HepG2 (cell line): Measurements from ENCODE around the gene ZIC2. TPM values are rescaled to one million over a fixed set of nuclear protein-coding genes. Genes with fewer than 3 reads are reported as not detected.
"Not testable (repeated sequence)": the region's sequence is repeated elsewhere in the genome, so short reads cannot be mapped to it uniquely, and the experiment has no call there.

Source experiments
- ATAC-seq: fragments of 200-7000 bp; cut with Tn5 transposase; 3 replicates; pipeline ENCODE4 v1.9.1; 2020; ENCODE audit warnings: mild to moderate bottlenecking, moderate library complexity
- BruUV-seq: library from RNA; stranded (reverse); fragments of 400-500 nt; replicated peaks from 2 replicates; lab custom pipeline; 2021; lab: Mats Ljungman, UMichigan
- CTCF ChIA-PET: fragments of 300-600 bp; formaldehyde crosslinking; extraction: SDS; loops from one replicate; lab custom pipeline; 2021; ENCODE audit warnings: low total read pairs, inconsistent platforms, low intra/inter-chr PET ratio; lab: Yijun Ruan, JAX
- POLR2A ChIA-PET: fragments of 350-600 bp; sonication (Branson Sonifier 250); formaldehyde crosslinking; loops from one replicate; lab custom pipeline; 2020; ENCODE audit warnings: antibody characterized with exemption, inconsistent platforms; lab: Yijun Ruan, JAX
- DNase-seq: peaks from one replicate; pipeline ENCODE4 v3.0.0-alpha.2; 2015; ENCODE audit warnings: low spot score
- FAIRE-seq: peaks from 3 replicates; lab custom pipeline; 2011; peaks lifted over from hg19 to GRCh38; lab: Jason Lieb, UNC
- H2AFZ ChIP-seq: one replicate; pipeline ENCODE4 v1.6.1; 2011; ENCODE audit warnings: low read length, inconsistent platforms
- H3K27ac ChIP-seq: fragments of 300-600 bp; 3 replicates; pipeline ENCODE4 v1.8.0; 2011; ENCODE audit warnings: mixed run types, mild to moderate bottlenecking, mixed read lengths, low read length, inconsistent platforms; ENCODE audit not compliant: insufficient read depth; ENCODE audit errors: extremely low read length
- H3K27me3 ChIP-seq, 2 experiments: fragments of 200-600 bp in 1 of 2; 2 replicates in 1 of 2; 3 replicates in 1 of 2; pipeline versions ENCODE4 v1.6.0 to v1.8.0; 2011; ENCODE audit warnings: low read length in 2 of 2, mild to moderate bottlenecking in 2 of 2, moderate library complexity in 2 of 2, inconsistent platforms in 1 of 2; ENCODE audit not compliant: insufficient read depth in 2 of 2, control insufficient read depth in 1 of 2
- H3K36me3 ChIP-seq, 2 experiments: fragments of 200-600 bp in 1 of 2; replicated peaks in 1 of 2; 2 replicates in 1 of 2; 3 replicates in 1 of 2; pipeline versions ENCODE4 v1.5.1 to v1.8.0; 2011; ENCODE audit warnings: low read length in 2 of 2, inconsistent platforms in 1 of 2; ENCODE audit not compliant: insufficient read depth in 2 of 2, control insufficient read depth in 1 of 2
- H3K4me1 ChIP-seq: 2 replicates; pipeline ENCODE4 v1.5.1; 2012; ENCODE audit warnings: low read length, inconsistent platforms; ENCODE audit not compliant: insufficient read depth
- H3K4me2 ChIP-seq: 2 replicates; pipeline ENCODE4 v1.6.0; 2011; ENCODE audit warnings: low read depth, low read length, inconsistent platforms
- H3K4me3 ChIP-seq, 3 experiments: fragments of 200-600 bp in 1 of 3; sonication (generic), shearing (Covaris generic) in 1 of 3; replicated peaks in 1 of 3; 2 replicates each; pipeline ENCODE4 v1.5.1; 2011 to 2016; ENCODE audit warnings: low read length in 3 of 3, inconsistent platforms in 2 of 3, low read depth in 2 of 3, mild to moderate bottlenecking in 2 of 3, control low read depth in 1 of 3, mixed read lengths in 1 of 3; ENCODE audit not compliant: insufficient read depth in 1 of 3
- H3K79me2 ChIP-seq: one replicate; pipeline ENCODE4 v1.6.1; 2011; ENCODE audit warnings: low read length, inconsistent platforms; ENCODE audit not compliant: insufficient read depth
- H3K9ac ChIP-seq: 2 replicates; pipeline ENCODE4 v1.6.0; 2011; ENCODE audit warnings: mild to moderate bottlenecking, low read depth, low read length, inconsistent platforms; ENCODE audit not compliant: insufficient read depth
- H3K9me3 ChIP-seq: 2 replicates; pipeline ENCODE4 v1.5.1; 2012; ENCODE audit warnings: mild to moderate bottlenecking, low read length
- H4K20me1 ChIP-seq: 2 replicates; pipeline ENCODE4 v1.6.0; 2011; ENCODE audit warnings: inconsistent platforms, mild to moderate bottlenecking, low read length, moderate library complexity; ENCODE audit not compliant: insufficient read depth
- CREM ChIP-seq, 2 experiments: sonication (generic) in 1 of 2; formaldehyde crosslinking in 1 of 2; IDR thresholded peaks; 2 replicates each; pipeline versions ENCODE4 v1.4.0 to v1.6.1; 2016 to 2020; ENCODE audit warnings: antibody characterized with exemption in 1 of 2, mild to moderate bottlenecking in 1 of 2, missing genetic modification reagents in 1 of 2
- HCFC1 ChIP-seq: fragments of 150-350 bp; IDR thresholded peaks from 2 replicates; pipeline ENCODE4 v1.6.1; 2014; ENCODE audit warnings: low read depth, low read length
- RBFOX2 ChIP-seq: fragments of 200-400 bp; formaldehyde crosslinking; IDR thresholded peaks from 2 replicates; pipeline ENCODE4 v1.6.1; 2017; ENCODE audit warnings: low read depth, mild to moderate bottlenecking, low read length
- SMARCC2 ChIP-seq: fragments of 450-650 bp; IDR thresholded peaks from 2 replicates; pipeline ENCODE4 v1.6.1; 2017; ENCODE audit warnings: antibody characterized with exemption, mild to moderate bottlenecking
- ZBTB8A ChIP-seq: sonication (generic); formaldehyde crosslinking; IDR thresholded peaks from 2 replicates; pipeline ENCODE4 v1.4.0; 2020; ENCODE audit warnings: mild to moderate bottlenecking, low read depth, missing genetic modification reagents, borderline replicate concordance
- ZKSCAN5 ChIP-seq: sonication (generic); formaldehyde crosslinking; IDR thresholded peaks from 2 replicates; pipeline ENCODE4 v1.5.1; 2020; ENCODE audit warnings: mild to moderate bottlenecking, missing genetic modification reagents
- ZNF891 ChIP-seq: sonication (generic); formaldehyde crosslinking; IDR thresholded peaks from 2 replicates; pipeline ENCODE4 v1.5.0; 2020; ENCODE audit warnings: mild to moderate bottlenecking, missing genetic modification reagents
- WGBS: methylation state at CpG from one replicate; pipeline ENCODE4 v1.1.6; 2017; ENCODE audit warnings: low lambda C conversion rate; 5-methylcytosine and 5-hydroxymethylcytosine counted together
- in situ Hi-C: cut with HindIII; loops from 2 replicates; pipeline ENCODE4 v1.10.0; 2017; ENCODE audit warnings: low pct_unique_long_range_greater_than_20kb; ENCODE audit not compliant: extremely low pct_ligation_motif_present
- intact Hi-C: fragments of 100-400 bp; cut with micrococcal nuclease; formaldehyde crosslinking; loops from one replicate; pipeline ENCODE4 v1.10.0; 2022; ENCODE audit not compliant: unreplicated experiment
- polyA plus RNA-seq, 8 experiments: library from polyadenylated mRNA; depleted of rRNA in 3 of 8; stranded (reverse) in 7 of 8; unstranded in 1 of 8; fragments of >200 nt; fragmentation: Illumina TruSeq in 4 of 8; extraction: Trizol in 4 of 8; gene quantifications; 2 replicates each; pipeline versions ENCODE4 v1.2.1 to v1.2.3, GENCODE V29; 2011 to 2016; ENCODE audit warnings: low read depth in 4 of 8, missing spikeins in 1 of 8, mixed read lengths in 1 of 8; ENCODE audit not compliant: insufficient read depth in 1 of 8
- total RNA-seq, 5 experiments: library from RNA; depleted of rRNA; stranded (reverse); fragments of >200 nt; fragmentation: Illumina TruSeq; extraction: Trizol; gene quantifications; 2 replicates each; pipeline ENCODE4 v1.2.3, GENCODE V29; 2016; ENCODE audit warnings: low read depth in 1 of 5

Gene ZIC2
- total and polyA plus RNA-seq, 2 of the 13 experiments (the other 11 are each of a cell fraction or from before 2014, with no cell fraction given) = 0.13 TPM; not detected in 1

DNA sequence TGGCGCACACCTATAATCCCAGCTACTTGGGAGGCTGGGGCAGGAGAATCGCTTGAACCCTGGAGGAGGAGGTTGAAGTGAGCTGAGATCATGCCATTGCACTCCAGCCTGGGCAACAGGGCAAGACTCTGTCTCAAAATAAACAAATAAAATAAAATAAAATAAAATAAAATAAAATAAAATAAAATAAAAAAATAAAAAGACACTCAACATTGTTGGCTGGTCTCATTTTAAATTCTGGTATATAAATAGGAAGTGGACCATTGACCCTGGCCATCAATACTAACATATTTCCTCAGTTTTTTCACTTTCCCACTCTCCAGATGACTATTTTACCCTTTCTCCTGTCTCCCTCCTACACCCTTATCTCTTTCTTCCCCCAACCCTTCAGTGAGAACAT lies 36.1 kb upstream of the ZIC2 start:
- H3K4me2 ChIP-seq, in situ Hi-C loops, H3K36me3 ChIP-seq, H3K9me3 ChIP-seq, FAIRE-seq, BruUV-seq, CTCF ChIA-PET, POLR2A ChIA-PET, H3K79me2 ChIP-seq, H3K4me3 ChIP-seq, H4K20me1 ChIP-seq, DNase-seq, H3K27ac ChIP-seq, intact Hi-C loops, H2AFZ ChIP-seq, ATAC-seq, H3K9ac ChIP-seq: not testable (repeated sequence)
- Histone ChIP-seq H3K4me1 (peaks cover 27% of the 10 kb centered on the region), H3K27me3 (peaks cover 2 to 35% of the 10 kb centered on the region in 2 experiments; a peak in 4 of 5 replicates)
- 85% methylated on average over 2 of the region's 2 CpGs for WGBS

DNA sequence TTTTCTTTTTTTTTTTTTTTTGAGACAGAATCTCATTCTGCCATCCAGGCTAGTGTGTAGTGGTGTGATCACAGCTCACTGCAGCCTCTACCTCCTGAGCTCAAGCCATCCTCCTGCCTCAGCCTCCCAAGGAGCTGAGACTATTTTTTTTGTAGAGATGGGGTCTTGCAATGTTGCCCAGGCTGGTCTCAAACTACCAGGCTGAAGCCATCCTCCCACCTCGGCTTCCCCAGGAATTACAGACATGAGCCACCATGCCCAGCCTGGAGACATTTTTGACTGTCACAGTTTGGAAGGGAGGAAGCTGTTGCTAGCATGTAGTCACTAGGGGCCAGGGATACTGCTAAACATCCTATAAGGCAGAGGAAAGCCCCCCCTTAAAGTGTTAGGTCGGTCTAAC lies 33.9 kb upstream of the ZIC2 start:
- ATAC-seq (no peak), FAIRE-seq (no peak), DNase-seq (no peak)
- Histone ChIP-seq H2AFZ (no peak overlapping the region), H3K9ac (no peak overlapping the region), H3K36me3 (no peaks in the 10 kb centered on the region), H3K27ac (no peak overlapping the region), H3K4me3 (no peak overlapping the region), H3K4me2 (no peak overlapping the region), H3K27me3 (peaks cover 4 to 54% of the 10 kb centered on the region in 2 experiments; a peak in 4 of 5 replicates), H3K4me1 (peaks cover 11% of the 10 kb centered on the region), H3K79me2 (no peaks in the 10 kb centered on the region), H4K20me1 (no peaks in the 10 kb centered on the region), H3K9me3 (no peaks in the 10 kb centered on the region)
- ChIA-PET POLR2A (no interaction called here), CTCF (no interaction called here)
- no TSS peak for BruUV-seq
- intact Hi-C loops = no loop called here
- in situ Hi-C loops = no loop called here
- TF ChIP-seq SMARCC2 = no peak
- no peak for TF ChIP-seq ZBTB8A
- TF ChIP-seq ZKSCAN5 (CRISPR knock-in tag) = no peak
- TF ChIP-seq RBFOX2 = no peak
- TF ChIP-seq CREM (IDR thresholded peaks at IDR 0.05) = no peak
- TF ChIP-seq CREM (CRISPR knock-in tag; IDR thresholded peaks at IDR 0.05) = no peak
- no peak for TF ChIP-seq ZNF891 (CRISPR knock-in tag)
- no peak for TF ChIP-seq HCFC1
- WGBS = 6% methylated on average over 1 of the region's 2 CpGs
